ENCODE results near the gene NR4A3.
"Not testable (repeated sequence)": the region's sequence is repeated elsewhere in the genome, so short reads cannot be mapped to it uniquely, and the experiment has no call there.

NR4A3 gene

DNA sequence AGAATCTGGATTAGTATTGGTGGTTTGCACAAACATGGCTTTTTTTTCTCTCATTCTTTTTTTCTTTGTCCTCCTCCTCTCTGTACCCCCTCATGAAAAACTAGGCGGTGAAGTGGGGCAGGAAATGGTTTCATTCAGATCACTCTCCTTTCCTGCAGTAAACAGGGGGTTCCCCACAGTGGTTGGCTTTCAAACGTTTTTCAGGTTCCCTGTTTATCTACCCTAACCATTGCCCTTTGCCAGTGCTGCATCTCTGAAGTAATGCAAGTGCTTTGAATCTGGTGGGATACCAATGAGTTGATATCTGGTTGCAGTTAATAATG lies 29.8 kb downstream of the NR4A3 start:
- ChIA-PET CTCF (no interaction called here), POLR2A (no interaction called here)
- TF ChIP-seq SUZ12 (IDR thresholded peaks at IDR 0.05): no peak
- TF ChIP-seq, protein P1, sequence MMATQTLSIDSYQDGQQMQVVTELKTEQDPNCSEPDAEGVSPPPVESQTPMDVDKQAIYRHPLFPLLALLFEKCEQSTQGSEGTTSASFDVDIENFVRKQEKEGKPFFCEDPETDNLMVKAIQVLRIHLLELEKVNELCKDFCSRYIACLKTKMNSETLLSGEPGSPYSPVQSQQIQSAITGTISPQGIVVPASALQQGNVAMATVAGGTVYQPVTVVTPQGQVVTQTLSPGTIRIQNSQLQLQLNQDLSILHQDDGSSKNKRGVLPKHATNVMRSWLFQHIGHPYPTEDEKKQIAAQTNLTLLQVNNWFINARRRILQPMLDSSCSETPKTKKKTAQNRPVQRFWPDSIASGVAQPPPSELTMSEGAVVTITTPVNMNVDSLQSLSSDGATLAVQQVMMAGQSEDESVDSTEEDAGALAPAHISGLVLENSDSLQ (IDR thresholded peaks at IDR 0.05): no peak
- TF ChIP-seq FOXK2 (IDR thresholded peaks at IDR 0.05): no peak
- no peak for TF ChIP-seq NFRKB (IDR thresholded peaks at IDR 0.05)
- no peak for TF ChIP-seq FOXA1 (IDR thresholded peaks at IDR 0.05)
- TF ChIP-seq L3MBTL2 (conservative IDR thresholded peaks at IDR 0.05): no peak
- no peak for TF ChIP-seq SP1 (IDR thresholded peaks at IDR 0.05)
- TF ChIP-seq LEF1 (IDR thresholded peaks at IDR 0.05; ENCODE audit: borderline replicate concordance): no peak
- TF ChIP-seq ARNT (IDR thresholded peaks at IDR 0.05): no peak
- no peak for TF ChIP-seq TARDBP (IDR thresholded peaks at IDR 0.05)
- TF ChIP-seq HDGF (IDR thresholded peaks at IDR 0.05; ENCODE audit: borderline replicate concordance): no peak
- TF ChIP-seq CTBP1 (IDR thresholded peaks at IDR 0.05; ENCODE audit: borderline replicate concordance): no peak
- no peak for DNase-seq (ENCODE audit: extremely low spot score)

DNA sequence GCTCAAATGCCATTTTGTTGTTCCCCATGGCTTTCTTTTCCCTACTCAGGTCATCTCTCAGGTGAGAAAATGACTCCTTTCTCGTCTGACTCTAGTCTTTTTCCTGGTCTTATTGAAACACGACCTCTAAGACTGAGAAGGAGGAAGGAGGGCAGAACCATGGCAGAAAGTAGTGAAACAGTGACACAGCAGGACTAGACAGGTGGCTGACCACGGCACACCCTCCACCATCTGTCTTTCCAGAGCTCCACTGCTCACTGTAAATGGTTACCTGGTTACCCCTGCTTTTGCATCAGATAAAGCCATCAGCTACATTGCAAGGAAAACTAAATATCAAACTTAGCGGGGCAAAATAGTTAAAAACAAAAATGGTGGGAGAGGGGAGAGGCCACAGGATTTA lies 30.9 kb downstream of the NR4A3 start:
- TF ChIP-seq ELF4 (IDR thresholded peaks at IDR 0.05): no peak
- no peak for TF ChIP-seq NFRKB (IDR thresholded peaks at IDR 0.05)
- TF ChIP-seq CTBP1 (IDR thresholded peaks at IDR 0.05; ENCODE audit: borderline replicate concordance): no peak
- no peak for TF ChIP-seq SUZ12 (IDR thresholded peaks at IDR 0.05)
- TF ChIP-seq TARDBP (IDR thresholded peaks at IDR 0.05): no peak
- no peak for TF ChIP-seq LEF1 (IDR thresholded peaks at IDR 0.05; ENCODE audit: borderline replicate concordance)
- TF ChIP-seq SP1 (IDR thresholded peaks at IDR 0.05): no peak
- no peak for TF ChIP-seq ZNF384 (IDR thresholded peaks at IDR 0.05)
- no peak for TF ChIP-seq FOXA1 (IDR thresholded peaks at IDR 0.05)
- TF ChIP-seq L3MBTL2 (conservative IDR thresholded peaks at IDR 0.05): no peak
- no peak for TF ChIP-seq FOXK2 (IDR thresholded peaks at IDR 0.05)
- TF ChIP-seq, protein P1 (IDR thresholded peaks at IDR 0.05): no peak
- no peak for TF ChIP-seq FOXM1 (IDR thresholded peaks at IDR 0.05; ENCODE audit: borderline replicate concordance)
- TF ChIP-seq BHLHE40 (IDR thresholded peaks at IDR 0.05; ENCODE audit: borderline replicate concordance): no peak
- TF ChIP-seq ARNT (IDR thresholded peaks at IDR 0.05): no peak
- TF ChIP-seq HDGF (IDR thresholded peaks at IDR 0.05; ENCODE audit: borderline replicate concordance): no peak
- no peak for DNase-seq (ENCODE audit: extremely low spot score)
- POLR2A ChIA-PET: no interaction called here
- CTCF ChIA-PET: no interaction called here

DNA sequence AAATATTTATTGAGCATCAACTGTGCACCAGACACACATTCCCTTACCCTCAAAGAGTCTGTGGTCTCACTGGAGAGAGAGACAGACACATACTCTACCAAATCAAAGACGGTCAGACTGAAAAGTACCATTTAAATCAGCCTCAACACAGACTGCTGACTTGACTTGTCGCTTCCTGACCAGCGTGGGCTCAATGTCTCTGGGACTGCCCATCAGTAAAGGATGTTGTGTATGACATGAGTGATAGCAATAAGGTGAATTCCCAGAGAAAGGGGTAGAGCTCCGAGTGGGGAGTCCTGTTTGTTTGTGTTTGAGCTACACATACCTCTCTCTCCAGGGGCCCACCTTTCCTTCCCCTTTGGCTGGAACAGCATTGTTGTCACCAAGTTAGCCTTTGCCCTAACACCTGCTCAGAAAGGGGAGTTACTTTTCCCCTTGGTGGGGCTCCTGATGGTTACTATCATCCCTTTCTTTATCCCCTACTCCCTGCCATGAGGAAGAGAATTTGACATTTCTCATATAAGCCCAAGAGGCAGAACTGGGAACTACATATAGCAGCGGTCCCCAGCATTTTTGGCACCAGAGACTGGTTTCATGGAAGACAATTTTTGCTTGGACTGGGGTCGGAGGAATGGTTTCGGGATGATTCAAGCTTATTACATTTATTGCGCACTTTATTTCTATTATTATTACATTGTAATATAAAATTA lies 33.9 kb downstream of the NR4A3 start:
- TF ChIP-seq FOXA1 (IDR thresholded peaks at IDR 0.05) (no peak), FOXM1 (IDR thresholded peaks at IDR 0.05; ENCODE audit: borderline replicate concordance) (no peak), SP1 (IDR thresholded peaks at IDR 0.05) (no peak), NFRKB (IDR thresholded peaks at IDR 0.05) (no peak), L3MBTL2 (conservative IDR thresholded peaks at IDR 0.05) (no peak), ELF4 (IDR thresholded peaks at IDR 0.05) (no peak), CTBP1 (IDR thresholded peaks at IDR 0.05; ENCODE audit: borderline replicate concordance) (no peak), TARDBP (IDR thresholded peaks at IDR 0.05) (no peak), FOXK2 (IDR thresholded peaks at IDR 0.05) (no peak), LEF1 (IDR thresholded peaks at IDR 0.05; ENCODE audit: borderline replicate concordance) (no peak), BHLHE40 (IDR thresholded peaks at IDR 0.05; ENCODE audit: borderline replicate concordance) (no peak), ZNF384 (IDR thresholded peaks at IDR 0.05) (no peak), HDGF (IDR thresholded peaks at IDR 0.05; ENCODE audit: borderline replicate concordance) (no peak), SUZ12 (IDR thresholded peaks at IDR 0.05) (no peak), ARNT (IDR thresholded peaks at IDR 0.05) (no peak)
- TF ChIP-seq, protein P1 (IDR thresholded peaks at IDR 0.05): no peak
- ChIA-PET CTCF (no interaction called here), POLR2A (no interaction called here)
- DNase-seq (ENCODE audit: extremely low spot score): no peak

DNA sequence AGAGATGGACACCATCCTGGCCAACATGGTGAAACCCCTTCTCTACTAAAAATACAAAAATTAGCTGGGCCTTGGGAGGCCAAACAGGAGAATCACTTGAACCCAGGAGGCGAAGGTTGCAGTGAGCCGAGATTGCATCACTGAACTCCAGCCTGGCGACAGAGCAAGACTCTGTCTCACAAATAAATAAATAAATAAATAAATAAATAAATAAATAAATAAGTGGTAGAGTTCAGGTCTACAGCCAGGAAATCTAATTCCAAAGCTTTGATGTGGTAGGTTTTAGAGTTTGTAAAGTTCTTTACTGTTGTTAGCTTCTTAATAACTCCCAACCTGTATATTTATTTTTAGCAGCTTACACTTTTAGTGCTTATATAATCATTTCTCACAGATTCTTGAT lies 35.9 kb downstream of the NR4A3 start:
- POLR2A ChIA-PET; DNase-seq (ENCODE audit: extremely low spot score): not testable (repeated sequence)
- CTCF ChIA-PET: interaction anchor here (0.5 kb wide), 1 partner anchor 1842 kb away, joined by 5 read pairs; no protein-coding TSS in a partner anchor

DNA sequence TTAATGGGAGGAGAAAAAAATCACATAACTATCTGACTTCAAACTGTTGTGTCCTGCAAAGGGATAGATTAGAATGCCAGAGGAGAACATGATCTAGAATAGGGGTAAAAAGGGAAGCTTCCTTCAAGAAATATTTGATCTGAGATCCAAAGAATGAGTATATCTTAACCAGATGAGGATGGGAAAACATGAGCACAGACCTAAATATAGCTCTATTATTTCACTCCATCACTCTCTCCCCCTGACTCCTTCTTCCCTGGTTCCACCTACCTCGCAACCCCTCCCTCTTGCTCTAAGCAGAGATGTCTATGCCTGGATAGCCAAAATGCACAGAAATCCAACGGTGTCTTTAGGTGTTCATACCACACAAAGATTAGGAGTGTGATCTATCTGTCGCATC lies 36.4 kb downstream of the NR4A3 start:
- TF ChIP-seq ZNF384 (IDR thresholded peaks at IDR 0.05): no peak
- TF ChIP-seq ARNT (IDR thresholded peaks at IDR 0.05): no peak
- TF ChIP-seq FOXM1 (IDR thresholded peaks at IDR 0.05; ENCODE audit: borderline replicate concordance): no peak
- no peak for TF ChIP-seq FOXK2 (IDR thresholded peaks at IDR 0.05)
- no peak for TF ChIP-seq SUZ12 (IDR thresholded peaks at IDR 0.05)
- TF ChIP-seq FOXA1 (IDR thresholded peaks at IDR 0.05): no peak
- TF ChIP-seq HDGF (IDR thresholded peaks at IDR 0.05; ENCODE audit: borderline replicate concordance): no peak
- no peak for TF ChIP-seq BHLHE40 (IDR thresholded peaks at IDR 0.05; ENCODE audit: borderline replicate concordance)
- no peak for TF ChIP-seq NFRKB (IDR thresholded peaks at IDR 0.05)
- TF ChIP-seq L3MBTL2 (conservative IDR thresholded peaks at IDR 0.05): no peak
- TF ChIP-seq ELF4 (IDR thresholded peaks at IDR 0.05): no peak
- TF ChIP-seq, protein P1 (IDR thresholded peaks at IDR 0.05): no peak
- no peak for TF ChIP-seq LEF1 (IDR thresholded peaks at IDR 0.05; ENCODE audit: borderline replicate concordance)
- CTCF ChIA-PET: interaction anchor here (0.5 kb wide), 1 partner anchor 1842 kb away, joined by 5 read pairs; no protein-coding TSS in a partner anchor
- no peak for DNase-seq (ENCODE audit: extremely low spot score)
- POLR2A ChIA-PET: no interaction called here

Measured in HEK293T (cell line).